HUDEP-2 (cell line): ENCODE data around the gene SUSD5.
"Not testable (repeated sequence)": the region's sequence is repeated elsewhere in the genome, so short reads cannot be mapped to it uniquely, and the experiment has no call there.

Source experiments
- DNase-seq, 76 experiments: peaks; one replicate each; lab custom pipeline; 2025; ENCODE audit not compliant: unreplicated experiment in 76 of 76; lab: John Stamatoyannopoulos, UW

SUSD5 gene

GRCh38 chr3:33201195-33201594, 17.4 kb downstream of the SUSD5 start:
- no peak for DNase-seq

GRCh38 chr3:33196538-33196937, 22.1 kb downstream of the SUSD5 start:
- no peak for DNase-seq

GRCh38 chr3:33194303-33194702, 24.3 kb downstream of the SUSD5 start:
- no peak for DNase-seq

GRCh38 chr3:33187368-33187634, 31.3 kb downstream of the SUSD5 start:
- DNase-seq, result no peak

- DNase-seq, result no peak
Measured at GRCh38 chr3:33186524-33187367, 31.9 kb downstream of the SUSD5 start.

- DNase-seq, result no peak
Measured at GRCh38 chr3:33184863-33185262, 33.7 kb downstream of the SUSD5 start.

GRCh38 chr3:33181641-33182040, 37.0 kb downstream of the SUSD5 start:
- DNase-seq, result not testable (repeated sequence)

GRCh38 chr3:33181229-33181628, 37.4 kb downstream of the SUSD5 start:
- no peak for DNase-seq

- DNase-seq, result no peak
Measured at GRCh38 chr3:33179132-33179531, 39.5 kb downstream of the SUSD5 start.

GRCh38 chr3:33174711-33175414, 43.7 kb downstream of the SUSD5 start:
- DNase-seq, result no peak

GRCh38 chr3:33174095-33174494, 44.5 kb downstream of the SUSD5 start:
- DNase-seq, result no peak

GRCh38 chr3:33173672-33174071, 44.9 kb downstream of the SUSD5 start:
- DNase-seq, result no peak

GRCh38 chr3:33173103-33173502, 45.5 kb downstream of the SUSD5 start:
- DNase-seq, result no peak

GRCh38 chr3:33171580-33171979, 47.0 kb downstream of the SUSD5 start:
- no peak for DNase-seq

GRCh38 chr3:33170531-33170930, 48.1 kb downstream of the SUSD5 start:
- DNase-seq, result no peak

- no peak for DNase-seq
Measured at GRCh38 chr3:33167716-33168336, 50.8 kb downstream of the SUSD5 start.

- no peak for DNase-seq
Measured at GRCh38 chr3:33167284-33167683, 51.3 kb downstream of the SUSD5 start.

- DNase-seq, result no peak
Measured at GRCh38 chr3:33166095-33166494, 52.5 kb downstream of the SUSD5 start.

GRCh38 chr3:33165372-33165771, 53.2 kb downstream of the SUSD5 start:
- no peak for DNase-seq

GRCh38 chr3:33162621-33163020, 56.0 kb downstream of the SUSD5 start:
- not testable (repeated sequence) for DNase-seq

- DNase-seq, result no peak
Measured at GRCh38 chr3:33159981-33160380, 58.6 kb downstream of the SUSD5 start.

GRCh38 chr3:33159234-33159633, 59.4 kb downstream of the SUSD5 start:
- no peak for DNase-seq
